Measurements from ENCODE around the gene RBM17. TPM values are rescaled to one million over a fixed set of nuclear protein-coding genes. Genes with fewer than 3 reads are reported as not detected.

The RBM17 gene
- total RNA-seq, 1 experiment from 2014 or later = 124 TPM

- WGBS (ENCODE audit: extremely low coverage, insufficient read length, low lambda C conversion rate) = no CpG with 5 or more reads among the region's 18 CpGs
- H3K9me3 ChIP-seq (ENCODE audit: control insufficient read depth, low read depth, low read length) = no peaks in the 10 kb centered on the region
- no peak overlapping the region for H3K18ac ChIP-seq (ENCODE audit: insufficient read length, low read depth, low read length)
- no peak overlapping the region for H4K91ac ChIP-seq (ENCODE audit: insufficient read length, low read depth, low read length)
- no peak overlapping the region for H2BK5ac ChIP-seq (ENCODE audit: insufficient read length, low read length)
- Mint-ChIP-seq H3K9me3 (no peaks in the 10 kb centered on the region), H3K4me3 (no peak overlapping the region), H3K27ac (no peak overlapping the region), H3K4me1 (peaks cover 5 to 21% of the 10 kb centered on the region in 2 experiments; a peak in 3 of 4 replicates), H3K27me3 (ENCODE audit: low read depth) (peaks cover 26% of the 10 kb centered on the region), H3K36me3 (ENCODE audit: insufficient read depth in 1 of 3, low read depth in 3 of 3) (no peaks in the 10 kb centered on the region)
- H3K9ac ChIP-seq (ENCODE audit: extremely low read depth, insufficient read length, low read length) = no peak overlapping the region
- H4K5ac ChIP-seq (ENCODE audit: insufficient read length, low read depth, low read length) = no peak overlapping the region
- TF ChIP-seq CTCF (conservative IDR thresholded peaks at IDR 0.05) = no peak
- no peak overlapping the region for H2BK12ac ChIP-seq (ENCODE audit: insufficient read length, low read depth, low read length)
- no peak overlapping the region for H3K4me2 ChIP-seq (ENCODE audit: insufficient read depth, insufficient read length, low read length)
- H3K14ac ChIP-seq (ENCODE audit: insufficient read depth, low read length) = no peak overlapping the region; the same call in 1 of the 2 replicates
- H3K27ac ChIP-seq (ENCODE audit: insufficient read length, low read depth, low read length) = no peak overlapping the region
- H4K8ac ChIP-seq (replicated peaks; ENCODE audit: insufficient read length, low read depth, low read length) = no peak overlapping the region
- H3K79me2 ChIP-seq (ENCODE audit: insufficient read depth, low read length) = no peaks in the 10 kb centered on the region
- H3K4me1 ChIP-seq (ENCODE audit: insufficient read depth, low read length) = no peaks in the 10 kb centered on the region
- no peak overlapping the region for H3K4ac ChIP-seq (ENCODE audit: low read depth, low read length)
- H2BK120ac ChIP-seq (ENCODE audit: low read depth, low read length, poor library complexity, severe bottlenecking) = no peak overlapping the region
- H3K56ac ChIP-seq (ENCODE audit: insufficient read length, low read depth, low read length) = no peak overlapping the region
- no peaks in the 10 kb centered on the region for H3K79me1 ChIP-seq (ENCODE audit: insufficient read depth, low read depth, low read length, poor library complexity, severe bottlenecking)
- H3T11ph ChIP-seq (ENCODE audit: low read length) = no peak overlapping the region
- H2AK5ac ChIP-seq (ENCODE audit: insufficient read length, low read length) = no peak overlapping the region
- no peaks in the 10 kb centered on the region for H3K23me2 ChIP-seq (ENCODE audit: insufficient read length, low read depth, low read length, poor library complexity, severe bottlenecking)
- H4K20me1 ChIP-seq (ENCODE audit: control insufficient read depth, insufficient read depth, insufficient read length) = no peaks in the 10 kb centered on the region
- no peak overlapping the region for H2AFZ ChIP-seq (ENCODE audit: low read length)
- no peak overlapping the region for H2BK15ac ChIP-seq (ENCODE audit: low read depth, low read length)
- no peaks in the 10 kb centered on the region for H3K27me3 ChIP-seq (ENCODE audit: insufficient read depth, low read length)
- no peak overlapping the region for H2BK20ac ChIP-seq (ENCODE audit: low read depth, low read length, poor library complexity, severe bottlenecking)
- DNase-seq = no peak
- H3K23ac ChIP-seq (ENCODE audit: insufficient read length, low read depth, low read length) = no peak overlapping the region
These were observed 45.4 kb downstream of the RBM17 start for GRCh38 chr10:6134099-6134823.
